NCI-H1417 (cell line): Measurements from ENCODE around the gene SUSD5.
"Not testable (repeated sequence)": the region's sequence is repeated elsewhere in the genome, so short reads cannot be mapped to it uniquely, and the experiment has no call there.

Source experiments
- DNase-seq, 3 experiments: peaks; one replicate each; lab custom pipeline; 2025; lab: John Stamatoyannopoulos, UW

Gene SUSD5

GRCh38 chr3:33115024-33115768 is 103.4 kb downstream of the SUSD5 start:
- DNase-seq: peak in 2 of 3 experiments; percentile 5 to 26

- no peak for DNase-seq
Measured at GRCh38 chr3:33114622-33115023, 104.0 kb downstream of the SUSD5 start.

GRCh38 chr3:33113772-33114621 is 104.6 kb downstream of the SUSD5 start, which contains the start of gene CRTAP:
CRTAP (plus strand) TSS chr3:33114014; CDS start chr3:33114078, 64 bp downstream.
- peak; percentile 68 to 89 (median 84) for DNase-seq

- no peak for DNase-seq
Measured at GRCh38 chr3:33111581-33111980, 107.0 kb downstream of the SUSD5 start.

- DNase-seq: not testable (repeated sequence)
Measured at GRCh38 chr3:33106854-33107253, 111.8 kb downstream of the SUSD5 start.

GRCh38 chr3:33105341-33105948 is 113.2 kb downstream of the SUSD5 start:
- DNase-seq: no peak

GRCh38 chr3:33104803-33105202 is 113.8 kb downstream of the SUSD5 start:
- DNase-seq: no peak

GRCh38 chr3:33103480-33103879 is 115.1 kb downstream of the SUSD5 start:
- no peak for DNase-seq

GRCh38 chr3:33103034-33103433 is 115.6 kb downstream of the SUSD5 start:
- no peak for DNase-seq

GRCh38 chr3:33100229-33100628 is 118.4 kb downstream of the SUSD5 start:
- DNase-seq: no peak
